HepG2 (cell line): ENCODE measurements around the gene ACSL5. TPM values are rescaled to one million over a fixed set of nuclear protein-coding genes. Genes with fewer than 3 reads are reported as not detected.

Experiments used
- CBX1 ChIP-seq: IDR thresholded peaks from one replicate; pipeline ENCODE4 v1.6.1; 2016; ENCODE audit warnings: antibody characterized with exemption, low read depth
- FLYWCH1 ChIP-seq: sonication (generic); formaldehyde crosslinking; IDR thresholded peaks from 2 replicates; pipeline ENCODE4 v1.8.1; 2023; ENCODE audit warnings: mild to moderate bottlenecking, missing genetic modification reagents
- FOXA1 ChIP-seq, 2 experiments: fragments of 450-650 bp in 1 of 2; sonication (generic) in 1 of 2; formaldehyde crosslinking in 1 of 2; IDR thresholded peaks; 2 replicates each; pipeline versions ENCODE4 v1.4.0 to v1.6.1; 2016 to 2020; ENCODE audit warnings: missing genetic modification reagents in 1 of 2
- NCOA2 ChIP-seq: sonication (generic); formaldehyde crosslinking; IDR thresholded peaks from 2 replicates; pipeline ENCODE4 v1.8.0; 2022; ENCODE audit warnings: inconsistent platforms
- NR2F6 ChIP-seq, 2 experiments: IDR thresholded peaks; 2 replicates each; pipeline ENCODE4 v1.6.1; 2016; ENCODE audit warnings: antibody characterized with exemption in 1 of 2, mild to moderate bottlenecking in 1 of 2
- POLR2AphosphoS5 ChIP-seq: IDR thresholded peaks from 2 replicates; pipeline ENCODE4 v1.6.1; 2012; ENCODE audit warnings: low read depth, low read length
- RCOR2 ChIP-seq: IDR thresholded peaks from 2 replicates; pipeline ENCODE4 v1.6.1; 2016; ENCODE audit warnings: missing biosample characterization, missing genetic modification reagents
- SP2 ChIP-seq: sonication (generic); formaldehyde crosslinking; IDR thresholded peaks from 2 replicates; pipeline ENCODE4 v1.5.1; 2020; ENCODE audit warnings: mild to moderate bottlenecking, missing genetic modification reagents
- SRF ChIP-seq: IDR thresholded peaks from 2 replicates; pipeline ENCODE4 v1.6.1; 2011; ENCODE audit warnings: mild to moderate bottlenecking, low read depth, low read length, moderate library complexity
- SRSF4 ChIP-seq: fragments of 200-400 bp; formaldehyde crosslinking; IDR thresholded peaks from one replicate; pipeline ENCODE4 v1.6.1; 2018; ENCODE audit warnings: mild to moderate bottlenecking, low read depth, low read length, moderate library complexity; ENCODE audit not compliant: poor library complexity, severe bottlenecking
- TOE1 ChIP-seq: sonication (generic); formaldehyde crosslinking; IDR thresholded peaks from 2 replicates; pipeline ENCODE4 v1.4.0; 2020; ENCODE audit warnings: mild to moderate bottlenecking, missing genetic modification reagents
- ZNF292 ChIP-seq: sonication (generic); formaldehyde crosslinking; IDR thresholded peaks from 2 replicates; pipeline ENCODE4 v1.8.1; 2022; ENCODE audit warnings: mild to moderate bottlenecking, low read depth, missing genetic modification reagents, borderline replicate concordance
- ZNF644 ChIP-seq: IDR thresholded peaks from 2 replicates; pipeline ENCODE4 v1.6.1; 2016; ENCODE audit warnings: low read depth
- polyA plus RNA-seq, 8 experiments: library from polyadenylated mRNA; depleted of rRNA in 3 of 8; stranded (reverse) in 7 of 8; unstranded in 1 of 8; fragments of >200 nt; fragmentation: Illumina TruSeq in 4 of 8; extraction: Trizol in 4 of 8; gene quantifications; 2 replicates each; pipeline versions ENCODE4 v1.2.1 to v1.2.3, GENCODE V29; 2011 to 2016; ENCODE audit warnings: low read depth in 4 of 8, missing spikeins in 1 of 8, mixed read lengths in 1 of 8; ENCODE audit not compliant: insufficient read depth in 1 of 8
- total RNA-seq, 5 experiments: library from RNA; depleted of rRNA; stranded (reverse); fragments of >200 nt; fragmentation: Illumina TruSeq; extraction: Trizol; gene quantifications; 2 replicates each; pipeline ENCODE4 v1.2.3, GENCODE V29; 2016; ENCODE audit warnings: low read depth in 1 of 5
- TF ChIP-seq, protein P1 (sequence below): sonication (generic); formaldehyde crosslinking; IDR thresholded peaks from 2 replicates; pipeline ENCODE4 v1.4.0; 2020; ENCODE audit warnings: mild to moderate bottlenecking, missing genetic modification reagents
- TF ChIP-seq, protein P2 (sequence below): sonication (generic); formaldehyde crosslinking; IDR thresholded peaks from 2 replicates; pipeline ENCODE4 v1.4.0; 2020; ENCODE audit warnings: mild to moderate bottlenecking, missing genetic modification reagents
- TF ChIP-seq, protein P3 (sequence below): IDR thresholded peaks from 2 replicates; pipeline ENCODE4 v1.6.1; 2018; ENCODE audit warnings: missing genetic modification reagents, mild to moderate bottlenecking, missing compliant biosample characterization
- TF ChIP-seq, protein P4 (sequence below): sonication (generic); formaldehyde crosslinking; IDR thresholded peaks from 2 replicates; pipeline ENCODE4 v1.4.0; 2020; ENCODE audit warnings: mild to moderate bottlenecking, missing genetic modification reagents
- TF ChIP-seq, protein P5 (sequence below): sonication (generic); formaldehyde crosslinking; IDR thresholded peaks from 2 replicates; pipeline ENCODE4 v1.4.0; 2020; ENCODE audit warnings: missing genetic modification reagents, borderline replicate concordance
- TF ChIP-seq, protein P6 (sequence below): IDR thresholded peaks from 2 replicates; pipeline ENCODE4 v1.6.1; 2016; ENCODE audit warnings: missing genetic modification reagents, missing compliant biosample characterization
- TF ChIP-seq, protein P7 (sequence below), 2 experiments: sonication (generic) in 1 of 2; formaldehyde crosslinking in 1 of 2; IDR thresholded peaks; 2 replicates each; pipeline versions ENCODE4 v1.5.1 to v1.6.1; 2011 to 2020; ENCODE audit warnings: borderline replicate concordance in 1 of 2, low read depth in 1 of 2, low read length in 1 of 2, mild to moderate bottlenecking in 1 of 2, missing genetic modification reagents in 1 of 2, moderate library complexity in 1 of 2

The ACSL5 gene
- total and polyA plus RNA-seq, 2 of the 13 experiments (the other 11 are each of a cell fraction or from before 2014, with no cell fraction given) = 56.4 to 82.5 TPM

DNA sequence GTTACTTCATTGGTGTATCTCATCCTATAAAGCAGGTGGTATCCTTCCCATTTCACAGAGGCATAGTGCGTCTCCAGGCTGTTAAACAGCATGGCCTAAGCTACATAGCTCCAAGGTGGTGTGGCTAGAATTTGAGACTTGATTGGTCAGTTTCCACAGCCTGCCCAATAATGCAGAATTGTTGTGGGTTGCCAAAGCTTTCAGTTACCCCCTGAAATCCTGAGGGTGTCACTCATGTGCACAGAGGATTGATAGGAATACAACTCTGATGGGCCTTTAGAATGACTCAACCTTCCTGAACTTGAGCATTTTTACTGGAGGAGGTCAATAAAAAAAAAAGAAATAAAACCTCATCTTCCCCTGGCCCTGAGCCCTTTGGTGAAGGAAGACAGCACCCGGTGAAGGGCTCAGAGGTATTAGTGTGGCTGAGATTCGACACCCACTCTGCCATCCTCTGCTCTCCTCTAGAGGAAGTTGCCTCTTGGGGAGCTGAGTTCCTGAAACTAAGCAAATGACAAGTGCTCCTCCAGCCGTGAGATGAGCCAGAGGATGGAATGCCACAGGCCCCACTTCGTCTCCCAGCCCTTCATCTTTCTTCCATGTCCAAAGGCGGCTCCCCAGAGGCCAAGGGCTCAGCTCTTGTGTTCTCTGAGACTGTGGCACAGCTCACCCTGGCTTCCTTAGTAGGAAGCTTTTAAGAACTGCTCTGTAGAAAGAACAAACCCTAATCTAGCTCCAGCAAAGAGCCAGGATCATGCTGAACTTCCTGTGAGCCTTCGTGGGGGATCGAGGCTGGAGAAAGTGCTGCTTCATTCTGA is 1.0 kb downstream of the ACSL5 start (continued):
- no peak for TF ChIP-seq FOXA1 (IDR thresholded peaks at IDR 0.05)
- no peak for TF ChIP-seq FOXA1 (CRISPR knock-in tag; IDR thresholded peaks at IDR 0.05)
- TF ChIP-seq, protein P1, sequence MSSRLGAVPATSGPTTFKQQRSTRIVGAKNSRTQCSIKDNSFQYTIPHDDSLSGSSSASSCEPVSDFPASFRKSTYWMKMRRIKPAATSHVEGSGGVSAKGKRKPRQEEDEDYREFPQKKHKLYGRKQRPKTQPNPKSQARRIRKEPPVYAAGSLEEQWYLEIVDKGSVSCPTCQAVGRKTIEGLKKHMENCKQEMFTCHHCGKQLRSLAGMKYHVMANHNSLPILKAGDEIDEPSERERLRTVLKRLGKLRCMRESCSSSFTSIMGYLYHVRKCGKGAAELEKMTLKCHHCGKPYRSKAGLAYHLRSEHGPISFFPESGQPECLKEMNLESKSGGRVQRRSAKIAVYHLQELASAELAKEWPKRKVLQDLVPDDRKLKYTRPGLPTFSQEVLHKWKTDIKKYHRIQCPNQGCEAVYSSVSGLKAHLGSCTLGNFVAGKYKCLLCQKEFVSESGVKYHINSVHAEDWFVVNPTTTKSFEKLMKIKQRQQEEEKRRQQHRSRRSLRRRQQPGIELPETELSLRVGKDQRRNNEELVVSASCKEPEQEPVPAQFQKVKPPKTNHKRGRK = no peak
- TF ChIP-seq TOE1 (CRISPR knock-in tag) = no peak
- TF ChIP-seq ZNF644 (CRISPR knock-in tag) = peak; percentile 35; the same call in 1 of the 2 replicates
- TF ChIP-seq, protein P2, sequence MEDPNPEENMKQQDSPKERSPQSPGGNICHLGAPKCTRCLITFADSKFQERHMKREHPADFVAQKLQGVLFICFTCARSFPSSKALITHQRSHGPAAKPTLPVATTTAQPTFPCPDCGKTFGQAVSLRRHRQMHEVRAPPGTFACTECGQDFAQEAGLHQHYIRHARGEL (CRISPR knock-in tag) = no peak
- TF ChIP-seq, protein P3, sequence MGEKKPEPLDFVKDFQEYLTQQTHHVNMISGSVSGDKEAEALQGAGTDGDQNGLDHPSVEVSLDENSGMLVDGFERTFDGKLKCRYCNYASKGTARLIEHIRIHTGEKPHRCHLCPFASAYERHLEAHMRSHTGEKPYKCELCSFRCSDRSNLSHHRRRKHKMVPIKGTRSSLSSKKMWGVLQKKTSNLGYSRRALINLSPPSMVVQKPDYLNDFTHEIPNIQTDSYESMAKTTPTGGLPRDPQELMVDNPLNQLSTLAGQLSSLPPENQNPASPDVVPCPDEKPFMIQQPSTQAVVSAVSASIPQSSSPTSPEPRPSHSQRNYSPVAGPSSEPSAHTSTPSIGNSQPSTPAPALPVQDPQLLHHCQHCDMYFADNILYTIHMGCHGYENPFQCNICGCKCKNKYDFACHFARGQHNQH (CRISPR knock-in tag) = no peak
- no peak for TF ChIP-seq ZNF292 (CRISPR knock-in tag)
- no peak for TF ChIP-seq NR2F6 (IDR thresholded peaks at IDR 0.05)
- no peak for TF ChIP-seq NR2F6 (CRISPR knock-in tag; IDR thresholded peaks at IDR 0.05)
- no peak for TF ChIP-seq SRSF4
- no peak for TF ChIP-seq RCOR2
- peak; percentile 45; the same call in 1 of the 2 replicates for TF ChIP-seq NCOA2 (CRISPR knock-in tag)
- TF ChIP-seq SP2 = no peak
- TF ChIP-seq, protein P4, sequence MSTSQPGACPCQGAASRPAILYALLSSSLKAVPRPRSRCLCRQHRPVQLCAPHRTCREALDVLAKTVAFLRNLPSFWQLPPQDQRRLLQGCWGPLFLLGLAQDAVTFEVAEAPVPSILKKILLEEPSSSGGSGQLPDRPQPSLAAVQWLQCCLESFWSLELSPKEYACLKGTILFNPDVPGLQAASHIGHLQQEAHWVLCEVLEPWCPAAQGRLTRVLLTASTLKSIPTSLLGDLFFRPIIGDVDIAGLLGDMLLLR (CRISPR knock-in tag) = no peak
- TF ChIP-seq, protein P5, sequence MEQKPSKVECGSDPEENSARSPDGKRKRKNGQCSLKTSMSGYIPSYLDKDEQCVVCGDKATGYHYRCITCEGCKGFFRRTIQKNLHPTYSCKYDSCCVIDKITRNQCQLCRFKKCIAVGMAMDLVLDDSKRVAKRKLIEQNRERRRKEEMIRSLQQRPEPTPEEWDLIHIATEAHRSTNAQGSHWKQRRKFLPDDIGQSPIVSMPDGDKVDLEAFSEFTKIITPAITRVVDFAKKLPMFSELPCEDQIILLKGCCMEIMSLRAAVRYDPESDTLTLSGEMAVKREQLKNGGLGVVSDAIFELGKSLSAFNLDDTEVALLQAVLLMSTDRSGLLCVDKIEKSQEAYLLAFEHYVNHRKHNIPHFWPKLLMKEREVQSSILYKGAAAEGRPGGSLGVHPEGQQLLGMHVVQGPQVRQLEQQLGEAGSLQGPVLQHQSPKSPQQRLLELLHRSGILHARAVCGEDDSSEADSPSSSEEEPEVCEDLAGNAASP = no peak
- TF ChIP-seq POLR2AphosphoS5 = no peak
- TF ChIP-seq CBX1 = no peak
- TF ChIP-seq, protein P6, sequence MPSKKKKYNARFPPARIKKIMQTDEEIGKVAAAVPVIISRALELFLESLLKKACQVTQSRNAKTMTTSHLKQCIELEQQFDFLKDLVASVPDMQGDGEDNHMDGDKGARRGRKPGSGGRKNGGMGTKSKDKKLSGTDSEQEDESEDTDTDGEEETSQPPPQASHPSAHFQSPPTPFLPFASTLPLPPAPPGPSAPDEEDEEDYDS = peak; percentile 45; the same call in 1 of the 2 replicates
- TF ChIP-seq, protein P7, sequence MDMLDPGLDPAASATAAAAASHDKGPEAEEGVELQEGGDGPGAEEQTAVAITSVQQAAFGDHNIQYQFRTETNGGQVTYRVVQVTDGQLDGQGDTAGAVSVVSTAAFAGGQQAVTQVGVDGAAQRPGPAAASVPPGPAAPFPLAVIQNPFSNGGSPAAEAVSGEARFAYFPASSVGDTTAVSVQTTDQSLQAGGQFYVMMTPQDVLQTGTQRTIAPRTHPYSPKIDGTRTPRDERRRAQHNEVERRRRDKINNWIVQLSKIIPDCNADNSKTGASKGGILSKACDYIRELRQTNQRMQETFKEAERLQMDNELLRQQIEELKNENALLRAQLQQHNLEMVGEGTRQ (IDR thresholded peaks at IDR 0.05; ENCODE audit: low read depth, low read length) = no peak
- TF ChIP-seq, protein P7 (CRISPR knock-in tag; IDR thresholded peaks at IDR 0.05; ENCODE audit: borderline replicate concordance) = no peak
- no peak for TF ChIP-seq FLYWCH1
- no peak for TF ChIP-seq SRF
